ENCODE results near the gene TRMT10B.

DNA sequence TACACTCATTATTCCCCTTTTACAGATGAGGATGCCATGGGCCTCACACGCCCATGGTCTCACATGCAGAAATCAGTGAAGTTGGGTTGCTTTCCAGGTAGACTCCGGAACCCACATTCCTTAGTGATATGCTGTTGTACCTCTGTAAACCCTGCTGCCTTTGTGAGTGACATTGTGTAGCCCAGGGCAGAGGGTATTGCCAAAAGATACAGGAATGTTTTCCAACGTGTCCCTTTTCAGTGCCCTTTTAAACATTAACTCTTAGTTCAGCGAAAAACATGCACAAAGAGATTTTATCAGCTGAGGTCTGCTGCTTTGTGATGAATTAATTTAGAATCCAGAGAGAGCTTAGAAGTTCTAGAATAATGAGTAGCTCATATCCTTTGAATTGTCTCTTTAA lies 38.3 kb upstream of the TRMT10B start:
- TF ChIP-seq TARDBP (CRISPR knock-in tag; IDR thresholded peaks at IDR 0.05) (no peak), NCOR1 (IDR thresholded peaks at IDR 0.05; ENCODE audit: borderline replicate concordance, low read length) (no peak), JUND (CRISPR knock-in tag; IDR thresholded peaks at IDR 0.05) (no peak), SMAD1 (CRISPR knock-in tag; IDR thresholded peaks at IDR 0.05; ENCODE audit: borderline replicate concordance, low read depth) (no peak), YY1 (IDR thresholded peaks at IDR 0.05; ENCODE audit: insufficient read depth, insufficient replicate concordance, low read depth, low read length) (no peak), STAG1 (CRISPR knock-in tag; IDR thresholded peaks at IDR 0.05) (no peak), ZFP37 (CRISPR knock-in tag; IDR thresholded peaks at IDR 0.05; ENCODE audit: borderline replicate concordance) (no peak), BCL6 (CRISPR knock-in tag; IDR thresholded peaks at IDR 0.05) (no peak), IKZF1 (IDR thresholded peaks at IDR 0.05) (no peak), ZNF326 (CRISPR knock-in tag; IDR thresholded peaks at IDR 0.05; ENCODE audit: borderline replicate concordance) (no peak)
- TF ChIP-seq, protein P1, sequence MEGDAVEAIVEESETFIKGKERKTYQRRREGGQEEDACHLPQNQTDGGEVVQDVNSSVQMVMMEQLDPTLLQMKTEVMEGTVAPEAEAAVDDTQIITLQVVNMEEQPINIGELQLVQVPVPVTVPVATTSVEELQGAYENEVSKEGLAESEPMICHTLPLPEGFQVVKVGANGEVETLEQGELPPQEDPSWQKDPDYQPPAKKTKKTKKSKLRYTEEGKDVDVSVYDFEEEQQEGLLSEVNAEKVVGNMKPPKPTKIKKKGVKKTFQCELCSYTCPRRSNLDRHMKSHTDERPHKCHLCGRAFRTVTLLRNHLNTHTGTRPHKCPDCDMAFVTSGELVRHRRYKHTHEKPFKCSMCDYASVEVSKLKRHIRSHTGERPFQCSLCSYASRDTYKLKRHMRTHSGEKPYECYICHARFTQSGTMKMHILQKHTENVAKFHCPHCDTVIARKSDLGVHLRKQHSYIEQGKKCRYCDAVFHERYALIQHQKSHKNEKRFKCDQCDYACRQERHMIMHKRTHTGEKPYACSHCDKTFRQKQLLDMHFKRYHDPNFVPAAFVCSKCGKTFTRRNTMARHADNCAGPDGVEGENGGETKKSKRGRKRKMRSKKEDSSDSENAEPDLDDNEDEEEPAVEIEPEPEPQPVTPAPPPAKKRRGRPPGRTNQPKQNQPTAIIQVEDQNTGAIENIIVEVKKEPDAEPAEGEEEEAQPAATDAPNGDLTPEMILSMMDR (CRISPR knock-in tag; IDR thresholded peaks at IDR 0.05), result no peak
